ENCODE data around the gene PXDN.

PXDN gene

DNA sequence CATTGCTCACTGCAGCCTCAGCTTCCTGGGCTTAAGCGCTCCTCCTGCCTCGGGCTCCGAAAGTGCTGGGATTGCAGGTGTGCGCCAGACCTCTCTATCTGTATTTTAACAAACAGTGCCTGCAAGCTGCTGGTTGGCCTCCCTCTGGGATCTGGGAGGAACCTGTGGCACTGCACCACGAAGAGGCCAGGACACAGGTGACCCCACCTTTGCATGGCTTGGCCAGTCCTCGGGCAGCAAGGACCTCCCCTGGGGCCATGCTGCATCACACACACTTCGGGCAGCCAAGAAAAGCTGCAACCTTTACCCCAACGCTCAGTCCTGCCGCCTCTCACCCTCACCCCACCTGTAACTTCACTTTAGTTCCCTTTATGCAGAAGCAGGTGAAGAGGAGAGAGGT lies 70.0 kb downstream of the PXDN start:
- no peak overlapping the region for H3K4me3 ChIP-seq (ENCODE audit: low read length)
- no peaks in the 10 kb centered on the region for H3F3A ChIP-seq (ENCODE audit: insufficient read depth, low read length)
- no peaks in the 10 kb centered on the region for H3K27me3 ChIP-seq (replicated peaks; ENCODE audit: insufficient read depth, low read length)
- H3K9ac ChIP-seq (ENCODE audit: low read length) = no peak overlapping the region
- no peaks in the 10 kb centered on the region for H3K9me3 ChIP-seq (replicated peaks; ENCODE audit: insufficient read depth, low read length)
- no peaks in the 10 kb centered on the region for H3K36me3 ChIP-seq (replicated peaks; ENCODE audit: insufficient read depth, low read length)
- no peaks in the 10 kb centered on the region for H3K4me1 ChIP-seq (ENCODE audit: low read length)
- no peak for TF ChIP-seq EZH2 (optimal IDR thresholded peaks at IDR 0.05; ENCODE audit: low read depth, low read length)
- no peak for TF ChIP-seq EZH2phosphoT487 (IDR thresholded peaks at IDR 0.05; ENCODE audit: low read length)
- TF ChIP-seq, protein P1, sequence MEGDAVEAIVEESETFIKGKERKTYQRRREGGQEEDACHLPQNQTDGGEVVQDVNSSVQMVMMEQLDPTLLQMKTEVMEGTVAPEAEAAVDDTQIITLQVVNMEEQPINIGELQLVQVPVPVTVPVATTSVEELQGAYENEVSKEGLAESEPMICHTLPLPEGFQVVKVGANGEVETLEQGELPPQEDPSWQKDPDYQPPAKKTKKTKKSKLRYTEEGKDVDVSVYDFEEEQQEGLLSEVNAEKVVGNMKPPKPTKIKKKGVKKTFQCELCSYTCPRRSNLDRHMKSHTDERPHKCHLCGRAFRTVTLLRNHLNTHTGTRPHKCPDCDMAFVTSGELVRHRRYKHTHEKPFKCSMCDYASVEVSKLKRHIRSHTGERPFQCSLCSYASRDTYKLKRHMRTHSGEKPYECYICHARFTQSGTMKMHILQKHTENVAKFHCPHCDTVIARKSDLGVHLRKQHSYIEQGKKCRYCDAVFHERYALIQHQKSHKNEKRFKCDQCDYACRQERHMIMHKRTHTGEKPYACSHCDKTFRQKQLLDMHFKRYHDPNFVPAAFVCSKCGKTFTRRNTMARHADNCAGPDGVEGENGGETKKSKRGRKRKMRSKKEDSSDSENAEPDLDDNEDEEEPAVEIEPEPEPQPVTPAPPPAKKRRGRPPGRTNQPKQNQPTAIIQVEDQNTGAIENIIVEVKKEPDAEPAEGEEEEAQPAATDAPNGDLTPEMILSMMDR (IDR thresholded peaks at IDR 0.05; ENCODE audit: low read length) = no peak
- H4K20me1 ChIP-seq (ENCODE audit: insufficient read depth, low read length) = no peaks in the 10 kb centered on the region
- H3K4me2 ChIP-seq (ENCODE audit: low read depth, low read length) = no peak overlapping the region
- H2AFZ ChIP-seq (ENCODE audit: low read length) = no peak overlapping the region
- no peaks in the 10 kb centered on the region for H3K79me2 ChIP-seq (ENCODE audit: low read length)
- no peaks in the 10 kb centered on the region for H3K9me2 ChIP-seq (replicated peaks; ENCODE audit: insufficient read depth, low read length)
- DNase-seq = no peak
- no peak overlapping the region for H3K27ac ChIP-seq (ENCODE audit: low read length)

- no peaks in the 10 kb centered on the region for H3F3A ChIP-seq (ENCODE audit: insufficient read depth, low read length)
- no peaks in the 10 kb centered on the region for H3K27me3 ChIP-seq (replicated peaks; ENCODE audit: insufficient read depth, low read length)
- no peaks in the 10 kb centered on the region for H3K79me2 ChIP-seq (ENCODE audit: low read length)
- H3K9me2 ChIP-seq (replicated peaks; ENCODE audit: insufficient read depth, low read length) = no peaks in the 10 kb centered on the region
- H3K27ac ChIP-seq (ENCODE audit: low read length) = peak overlapping the region; percentile 30; the same call in 1 of the 2 replicates
- H3K4me3 ChIP-seq (ENCODE audit: low read length) = no peak overlapping the region
- H3K36me3 ChIP-seq (replicated peaks; ENCODE audit: insufficient read depth, low read length) = no peaks in the 10 kb centered on the region
- H3K9ac ChIP-seq (ENCODE audit: low read length) = no peak overlapping the region
- no peaks in the 10 kb centered on the region for H3K9me3 ChIP-seq (replicated peaks; ENCODE audit: insufficient read depth, low read length)
- H2AFZ ChIP-seq (ENCODE audit: low read length) = no peak overlapping the region
- H3K4me2 ChIP-seq (ENCODE audit: low read depth, low read length) = no peak overlapping the region
- no peak for DNase-seq
- H3K4me1 ChIP-seq (ENCODE audit: low read length) = no peaks in the 10 kb centered on the region
- no peaks in the 10 kb centered on the region for H4K20me1 ChIP-seq (ENCODE audit: insufficient read depth, low read length)
- TF ChIP-seq EZH2phosphoT487 (IDR thresholded peaks at IDR 0.05; ENCODE audit: low read length) = no peak
- TF ChIP-seq, protein P1 (IDR thresholded peaks at IDR 0.05; ENCODE audit: low read length) = no peak
- no peak for TF ChIP-seq EZH2 (optimal IDR thresholded peaks at IDR 0.05; ENCODE audit: low read depth, low read length)
Observed at GRCh38 chr2:1673160-1673944, 71.0 kb downstream of the PXDN start.

GRCh38 chr2:1672738-1673137 lies 71.6 kb downstream of the PXDN start:
- no peaks in the 10 kb centered on the region for H3K9me2 ChIP-seq (replicated peaks; ENCODE audit: insufficient read depth, low read length)
- no peaks in the 10 kb centered on the region for H3K36me3 ChIP-seq (replicated peaks; ENCODE audit: insufficient read depth, low read length)
- no peaks in the 10 kb centered on the region for H3F3A ChIP-seq (ENCODE audit: insufficient read depth, low read length)
- H3K27me3 ChIP-seq (replicated peaks; ENCODE audit: insufficient read depth, low read length) = no peaks in the 10 kb centered on the region
- H3K9me3 ChIP-seq (replicated peaks; ENCODE audit: insufficient read depth, low read length) = no peaks in the 10 kb centered on the region
- TF ChIP-seq EZH2phosphoT487 (IDR thresholded peaks at IDR 0.05; ENCODE audit: low read length) = no peak
- TF ChIP-seq, protein P1 (IDR thresholded peaks at IDR 0.05; ENCODE audit: low read length) = no peak
- TF ChIP-seq EZH2 (optimal IDR thresholded peaks at IDR 0.05; ENCODE audit: low read depth, low read length) = no peak
- H3K9ac ChIP-seq (ENCODE audit: low read length) = no peak overlapping the region
- H2AFZ ChIP-seq (ENCODE audit: low read length) = no peak overlapping the region
- peak; percentile 38 for DNase-seq
- no peaks in the 10 kb centered on the region for H3K79me2 ChIP-seq (ENCODE audit: low read length)
- no peaks in the 10 kb centered on the region for H3K4me1 ChIP-seq (ENCODE audit: low read length)
- no peak overlapping the region for H3K4me2 ChIP-seq (ENCODE audit: low read depth, low read length)
- no peaks in the 10 kb centered on the region for H4K20me1 ChIP-seq (ENCODE audit: insufficient read depth, low read length)
- H3K4me3 ChIP-seq (ENCODE audit: low read length) = no peak overlapping the region
- H3K27ac ChIP-seq (ENCODE audit: low read length) = peak overlapping the region; percentile 30; the same call in 1 of the 2 replicates

Data from MM.1S (cell line).